Measurements from ENCODE around the gene BICC1. TPM values are rescaled to one million over a fixed set of nuclear protein-coding genes. Genes with fewer than 3 reads are reported as not detected.

BICC1 gene
- total and polyA plus RNA-seq, 2 of the 8 experiments (the other 6 are each of a cell fraction or from before 2014, with no cell fraction given) = 0.20 to 0.73 TPM

- no peak for TF ChIP-seq EP300 (IDR thresholded peaks at IDR 0.05; ENCODE audit: borderline replicate concordance in 1 of 2, low read depth in 2 of 2, low read length in 2 of 2)
Observed at GRCh38 chr10:58546722-58547445, 34.2 kb downstream of the BICC1 start (continued).
